ENCODE data around the gene SPACA5.
"Not testable (repeated sequence)": the region's sequence is repeated elsewhere in the genome, so short reads cannot be mapped to it uniquely, and the experiment has no call there.

The SPACA5 gene

DNA sequence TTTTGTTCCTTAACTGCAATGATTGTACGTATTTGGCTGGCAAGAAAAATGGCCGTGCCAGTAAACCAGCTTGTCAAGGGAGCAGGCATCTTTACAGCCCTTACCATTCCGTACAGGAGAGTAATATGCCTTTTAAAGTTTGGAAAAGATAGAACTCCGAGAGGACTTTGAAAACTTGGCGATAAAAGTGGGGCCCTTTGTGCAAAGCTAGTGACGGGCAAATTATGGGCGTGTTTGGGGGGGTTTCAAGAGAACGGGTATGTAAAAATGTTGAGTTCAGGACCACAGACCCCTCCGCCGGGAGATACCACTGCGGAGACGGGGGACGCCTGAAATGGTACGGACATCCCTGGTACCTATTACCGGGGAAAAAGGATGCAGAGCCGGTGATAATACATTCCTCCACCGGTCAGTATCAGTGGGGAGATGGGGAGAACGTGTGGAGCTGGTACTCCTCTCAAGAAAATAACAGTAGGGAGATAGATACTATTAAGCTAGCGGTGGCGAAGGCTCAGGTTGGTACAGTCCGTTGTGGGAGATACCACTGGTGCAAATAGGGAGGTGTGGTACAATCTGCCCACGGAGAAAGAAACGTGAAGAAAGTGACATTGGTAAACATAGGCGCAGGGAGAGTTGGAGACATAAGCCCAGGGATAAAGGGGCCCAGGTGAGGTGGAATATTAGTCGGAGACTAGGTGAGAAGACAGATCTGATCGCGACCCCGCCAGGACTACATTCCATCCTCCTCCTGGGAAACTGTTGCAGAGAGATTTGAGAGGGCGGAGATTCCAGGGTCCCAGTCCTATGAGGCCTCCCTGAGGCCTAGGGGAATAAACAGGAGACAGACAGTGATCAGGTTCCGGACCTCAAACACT, 14.5 kb downstream of the SPACA5 start:
- peak; percentile 75 for DNase-seq (ENCODE audit: low spot score)

- DNase-seq (ENCODE audit: low spot score): no peak
Observed at GRCh38 chrX:48022100-48022499, 15.3 kb downstream of the SPACA5 start.

DNA sequence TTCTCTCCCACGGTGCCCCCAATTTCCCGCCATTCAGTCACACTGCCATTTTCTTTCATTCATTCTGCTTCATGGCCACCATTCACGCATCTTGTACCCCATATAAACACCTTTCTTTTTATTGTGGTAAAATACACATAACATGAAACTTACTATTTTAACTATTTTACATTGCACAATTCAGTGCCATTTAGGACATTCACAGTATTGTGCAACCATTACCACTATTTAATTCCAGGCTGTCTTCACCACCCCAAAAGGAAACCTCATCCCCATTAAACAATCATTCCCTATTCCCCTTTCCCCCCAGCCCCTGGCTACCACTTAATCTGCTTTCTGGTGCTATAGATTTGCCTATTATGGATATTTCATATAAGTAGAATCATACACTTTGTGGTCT, 15.9 kb downstream of the SPACA5 start:
- no peak for DNase-seq (ENCODE audit: low spot score)

GRCh38 chrX:48025561-48025960, 18.8 kb downstream of the SPACA5 start:
- peak; percentile 58 for DNase-seq (ENCODE audit: low spot score)

- not testable (repeated sequence) for DNase-seq (ENCODE audit: low spot score)
Observed at GRCh38 chrX:48027545-48027944, 20.8 kb downstream of the SPACA5 start.

- no peak for DNase-seq (ENCODE audit: low spot score)
Observed at GRCh38 chrX:48028091-48028490, 21.3 kb downstream of the SPACA5 start.

DNA sequence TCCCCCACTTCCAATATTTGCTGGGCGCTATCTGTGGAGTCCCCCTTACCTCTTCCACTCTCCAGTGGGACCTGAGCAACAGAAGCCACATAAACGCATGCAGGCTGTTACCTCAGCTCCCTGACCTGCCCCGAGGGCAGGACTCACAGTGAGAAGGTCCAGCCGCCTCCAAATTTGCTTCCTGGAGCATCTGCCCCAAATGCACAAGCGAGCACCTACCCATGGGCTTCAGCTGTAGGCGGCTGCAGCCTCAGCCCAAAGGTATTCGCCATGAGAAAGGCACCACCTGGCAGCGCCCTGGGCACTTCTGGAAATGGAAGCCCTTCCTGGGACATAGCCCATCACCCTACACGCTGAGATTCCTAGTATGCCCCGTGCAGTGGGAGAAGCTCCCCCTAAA, 23.4 kb downstream of the SPACA5 start:
- DNase-seq (ENCODE audit: low spot score): no peak

- not testable (repeated sequence) for DNase-seq (ENCODE audit: low spot score)
Observed at GRCh38 chrX:48030641-48031173, 23.9 kb downstream of the SPACA5 start.

DNA sequence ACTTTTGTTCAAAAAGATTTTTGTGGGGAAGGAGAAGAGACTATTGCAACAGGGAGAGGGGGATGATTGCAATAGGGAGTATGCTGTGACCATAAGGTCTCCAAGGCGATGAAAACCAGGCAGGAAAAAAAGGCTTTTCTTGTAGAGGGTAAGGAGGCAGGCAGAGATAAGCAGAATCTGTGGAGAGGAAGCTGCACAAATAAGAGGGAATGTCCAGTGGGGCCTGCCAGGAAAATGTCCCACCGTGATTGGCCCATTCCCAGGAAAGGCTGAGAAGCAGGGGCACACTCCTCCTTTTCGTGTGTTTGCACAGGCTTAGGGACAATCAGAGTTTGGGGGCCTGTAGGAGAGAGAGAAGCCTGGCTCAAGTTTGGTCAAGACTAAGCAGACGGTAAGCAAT, 29.1 kb downstream of the SPACA5 start:
- no peak for DNase-seq (ENCODE audit: low spot score)

GRCh38 chrX:48043056-48043455, 36.3 kb downstream of the SPACA5 start:
- no peak for DNase-seq (ENCODE audit: low spot score)

DNA sequence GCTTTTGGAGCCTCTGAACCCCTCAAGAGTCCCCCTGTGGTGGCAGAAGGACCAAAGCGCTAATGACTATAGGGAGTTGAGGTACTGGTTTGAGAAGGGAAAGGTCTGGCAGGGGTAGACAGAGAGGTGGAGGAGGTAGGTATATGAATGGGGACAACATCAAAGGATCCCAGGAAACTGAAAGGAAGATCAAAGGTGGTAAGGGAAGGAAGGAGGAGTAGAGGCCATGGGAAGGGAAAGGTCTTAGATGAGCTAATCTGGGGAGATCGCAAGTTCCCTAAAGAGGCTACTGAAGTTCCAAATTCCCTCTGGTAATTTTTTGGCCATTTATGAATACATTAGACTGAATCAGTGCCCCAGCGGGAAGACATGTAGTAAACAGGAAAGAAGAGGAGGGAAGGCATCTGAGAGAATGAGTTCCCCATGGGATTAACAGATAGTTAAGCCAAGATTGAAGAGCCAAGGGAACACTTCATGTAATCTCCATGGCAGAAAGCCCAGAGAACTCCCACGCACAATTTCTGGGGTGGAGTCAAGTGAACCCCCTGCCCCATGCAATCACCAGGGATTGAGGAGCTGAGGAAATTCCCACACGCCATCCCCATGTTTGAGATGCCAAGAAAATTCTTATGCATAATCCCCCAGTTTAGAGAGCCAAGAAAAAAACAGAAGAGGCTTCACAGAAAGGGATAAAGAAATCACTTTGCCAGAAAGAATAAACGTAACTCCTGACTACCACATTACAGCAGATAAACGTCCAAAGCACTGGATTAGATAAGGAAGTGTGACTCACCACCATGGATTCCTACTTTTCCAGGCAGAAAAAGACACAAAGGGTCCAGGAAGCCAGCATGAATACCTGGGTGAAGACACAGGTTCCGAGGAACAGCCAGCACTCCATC, 38.9 kb downstream of the SPACA5 start:
- DNase-seq (ENCODE audit: low spot score): no peak

- DNase-seq (ENCODE audit: low spot score): no peak
Observed at GRCh38 chrX:48046846-48047245, 40.1 kb downstream of the SPACA5 start.

- DNase-seq (ENCODE audit: low spot score): no peak
Observed at GRCh38 chrX:48058621-48059295, 52.0 kb downstream of the SPACA5 start.

GRCh38 chrX:48059296-48059639, 52.5 kb downstream of the SPACA5 start:
- DNase-seq (ENCODE audit: low spot score): no peak

Measured in CD4-positive, alpha-beta T cell treated with Interleukin-15 for 4 hours (primary cell).